OCI-LY7 (cell line): ENCODE measurements around the gene CIROP.

Source experiments
- EZH2phosphoT487 ChIP-seq: fragments of 200-600 bp; sonication (generic); IDR thresholded peaks from 2 replicates; pipeline ENCODE4 v1.6.1; 2018; ENCODE audit warnings: low read depth, borderline replicate concordance, mild to moderate bottlenecking, mixed run types, antibody characterized with exemption, low read length, moderate library complexity, mixed read lengths
- TF ChIP-seq, protein P1 (sequence below): fragments of 200-600 bp; sonication (generic); conservative IDR thresholded peaks from 2 replicates; pipeline ENCODE4 v1.5.1; 2014; ENCODE audit warnings: mild to moderate bottlenecking, antibody characterized with exemption, low read length, moderate library complexity, mixed read lengths

DNA sequence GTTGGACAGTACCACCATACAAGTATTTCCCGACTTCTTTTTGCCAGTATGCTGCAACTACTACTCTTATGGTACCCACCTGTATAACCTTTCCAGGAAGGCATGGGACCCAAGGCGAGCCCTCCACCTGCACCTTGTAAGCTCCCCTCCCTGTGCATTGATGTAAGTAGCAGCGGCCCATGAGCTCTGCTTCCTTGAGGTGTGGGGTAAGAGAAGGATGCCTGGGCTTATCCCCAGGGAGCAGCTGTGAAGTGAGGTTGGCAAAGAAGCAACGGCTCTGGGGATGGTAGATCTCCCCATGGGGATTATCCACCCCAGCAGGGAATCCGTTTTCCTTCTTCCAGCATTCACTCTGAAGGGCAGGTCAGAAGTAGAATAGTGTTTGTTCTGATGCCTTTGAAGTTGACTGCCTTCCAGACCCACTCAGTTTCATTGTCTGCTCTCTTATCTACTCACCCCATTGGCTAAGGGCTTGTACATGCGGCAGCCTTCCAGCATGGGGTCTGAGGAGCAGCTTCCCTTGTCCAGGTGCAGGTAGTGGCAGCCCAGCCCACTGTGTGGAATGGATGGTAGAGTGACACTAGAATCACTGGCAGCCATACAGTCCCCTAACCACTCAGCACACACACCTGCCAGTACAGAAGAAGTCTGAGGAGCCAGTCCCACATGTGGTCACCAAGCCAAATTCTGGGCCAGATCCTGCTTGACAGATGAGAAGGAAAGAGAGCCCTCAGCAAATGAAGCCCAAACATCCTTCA lies 3.4 kb downstream of the CIROP start:
- TF ChIP-seq, protein P1, sequence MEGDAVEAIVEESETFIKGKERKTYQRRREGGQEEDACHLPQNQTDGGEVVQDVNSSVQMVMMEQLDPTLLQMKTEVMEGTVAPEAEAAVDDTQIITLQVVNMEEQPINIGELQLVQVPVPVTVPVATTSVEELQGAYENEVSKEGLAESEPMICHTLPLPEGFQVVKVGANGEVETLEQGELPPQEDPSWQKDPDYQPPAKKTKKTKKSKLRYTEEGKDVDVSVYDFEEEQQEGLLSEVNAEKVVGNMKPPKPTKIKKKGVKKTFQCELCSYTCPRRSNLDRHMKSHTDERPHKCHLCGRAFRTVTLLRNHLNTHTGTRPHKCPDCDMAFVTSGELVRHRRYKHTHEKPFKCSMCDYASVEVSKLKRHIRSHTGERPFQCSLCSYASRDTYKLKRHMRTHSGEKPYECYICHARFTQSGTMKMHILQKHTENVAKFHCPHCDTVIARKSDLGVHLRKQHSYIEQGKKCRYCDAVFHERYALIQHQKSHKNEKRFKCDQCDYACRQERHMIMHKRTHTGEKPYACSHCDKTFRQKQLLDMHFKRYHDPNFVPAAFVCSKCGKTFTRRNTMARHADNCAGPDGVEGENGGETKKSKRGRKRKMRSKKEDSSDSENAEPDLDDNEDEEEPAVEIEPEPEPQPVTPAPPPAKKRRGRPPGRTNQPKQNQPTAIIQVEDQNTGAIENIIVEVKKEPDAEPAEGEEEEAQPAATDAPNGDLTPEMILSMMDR: no peak
- no peak for TF ChIP-seq EZH2phosphoT487
